K562 (cell line): ENCODE results near the gene AADAC. TPM values are rescaled to one million over a fixed set of nuclear protein-coding genes. Genes with fewer than 3 reads are reported as not detected.

Source experiments
- ATAC-seq: fragments of 200-7000 bp; cut with Tn5 transposase; 3 replicates; pipeline ENCODE4 v1.9.1; 2020; ENCODE audit warnings: moderate library complexity
- BruUV-seq: library from RNA; stranded (reverse); fragments of 400-500 nt; replicated peaks from 2 replicates; lab custom pipeline; 2021; lab: Mats Ljungman, UMichigan
- CTCF ChIA-PET: fragments of 300-600 bp; formaldehyde crosslinking; extraction: SDS; loops from one replicate; lab custom pipeline; 2021; ENCODE audit warnings: low intra/inter-chr PET ratio; lab: Yijun Ruan, JAX
- POLR2A ChIA-PET: fragments of 300-600, 350-650 bp; sonication (Branson Sonifier 250); formaldehyde crosslinking; extraction: SDS; loops from one replicate; lab custom pipeline; 2021; ENCODE audit warnings: antibody characterized with exemption, inconsistent platforms; lab: Yijun Ruan, JAX
- DNase-seq, 4 experiments: peaks; one replicate each; pipeline versions ENCODE4 v3.0.0 to v3.0.0-alpha.2; 2011 to 2018; ENCODE audit warnings: low spot score in 3 of 4, mixed read lengths in 3 of 4; ENCODE audit errors: extremely low read depth in 1 of 4
- FAIRE-seq: peaks from 2 replicates; lab custom pipeline; 2011; peaks lifted over from hg19 to GRCh38; lab: Jason Lieb, UNC
- H2AFZ ChIP-seq: 2 replicates; pipeline ENCODE4 v1.6.0; 2011; ENCODE audit warnings: low read depth, low read length, control low read depth, inconsistent platforms
- H3K27ac ChIP-seq: fragments of 200-600 bp; 3 replicates; pipeline ENCODE4 v1.8.0; 2011; ENCODE audit warnings: low read depth, mild to moderate bottlenecking, control low read depth, inconsistent platforms, low read length, moderate library complexity, mixed read lengths; ENCODE audit errors: extremely low read depth
- H3K27me3 ChIP-seq, 2 experiments: fragments of 300-600 bp in 1 of 2; 2 replicates in 1 of 2; 3 replicates in 1 of 2; pipeline versions ENCODE4 v1.6.0 to v1.8.0; 2011; ENCODE audit warnings: inconsistent platforms in 2 of 2, low read length in 2 of 2, mild to moderate bottlenecking in 1 of 2, mixed read lengths in 1 of 2, moderate library complexity in 1 of 2; ENCODE audit not compliant: control insufficient read depth in 2 of 2, insufficient read depth in 2 of 2
- H3K36me3 ChIP-seq: fragments of 300-600 bp; 3 replicates; pipeline ENCODE4 v1.8.0; 2011; ENCODE audit warnings: mild to moderate bottlenecking, low read length, inconsistent platforms; ENCODE audit not compliant: control insufficient read depth, insufficient read depth
- H3K4me1 ChIP-seq, 2 experiments: fragments of 200-600 bp in 1 of 2; replicated peaks in 1 of 2; 2 replicates in 1 of 2; 3 replicates in 1 of 2; pipeline versions ENCODE4 v1.5.1 to v1.8.0; 2011; ENCODE audit warnings: inconsistent platforms in 2 of 2, low read length in 2 of 2, mild to moderate bottlenecking in 1 of 2, mixed read lengths in 1 of 2, moderate library complexity in 1 of 2; ENCODE audit not compliant: control insufficient read depth in 2 of 2, insufficient read depth in 2 of 2
- H3K4me2 ChIP-seq: 2 replicates; pipeline ENCODE4 v1.6.1; 2011; ENCODE audit warnings: low read length, control low read depth, inconsistent platforms, mixed read lengths; ENCODE audit not compliant: insufficient read depth
- H3K4me3 ChIP-seq: fragments of 200-600 bp; sonication (generic), shearing (Covaris generic); 2 replicates; pipeline ENCODE4 v1.5.1; 2016; ENCODE audit warnings: control low read depth, inconsistent platforms
- H3K79me2 ChIP-seq: fragments of 200-600 bp; 3 replicates; pipeline ENCODE4 v1.8.0; 2011; ENCODE audit warnings: low read length, inconsistent platforms; ENCODE audit not compliant: control insufficient read depth, insufficient read depth
- H3K9ac ChIP-seq, 2 experiments: 2 replicates each; pipeline versions ENCODE4 v1.6.0 to v1.6.1; 2011; ENCODE audit warnings: low read depth in 2 of 2, low read length in 2 of 2, control low read depth in 1 of 2, inconsistent platforms in 1 of 2, mild to moderate bottlenecking in 1 of 2, mixed read lengths in 1 of 2; ENCODE audit not compliant: insufficient read depth in 1 of 2
- H3K9me1 ChIP-seq: one replicate; pipeline ENCODE4 v1.6.0; 2011; ENCODE audit warnings: inconsistent platforms, mild to moderate bottlenecking, low read length, moderate library complexity; ENCODE audit not compliant: control insufficient read depth, insufficient read depth
- H3K9me3 ChIP-seq: replicated peaks from 2 replicates; pipeline ENCODE4 v1.5.1; 2011; ENCODE audit warnings: low read depth, low read length, inconsistent platforms; ENCODE audit not compliant: control insufficient read depth, insufficient read depth
- H4K20me1 ChIP-seq: replicated peaks from 2 replicates; pipeline ENCODE4 v1.6.1; 2011; ENCODE audit warnings: low read length, inconsistent platforms, mixed read lengths; ENCODE audit not compliant: control insufficient read depth, insufficient read depth
- CCNT2 ChIP-seq: IDR thresholded peaks from 2 replicates; pipeline ENCODE4 v1.6.1; 2011; ENCODE audit warnings: borderline replicate concordance, low read depth, mild to moderate bottlenecking, moderate library complexity, mixed read lengths, low read length; ENCODE audit not compliant: insufficient read length; ENCODE audit errors: extremely low read depth
- DMBX1 ChIP-seq: fragments of 250-450 bp; sonication (Bioruptor Pico); IDR thresholded peaks from 2 replicates; pipeline ENCODE4 v1.8.0; 2022; ENCODE audit warnings: inconsistent platforms, mild to moderate bottlenecking, moderate library complexity, borderline replicate concordance
- HDAC8 ChIP-seq: fragments of 450-650 bp; IDR thresholded peaks from 2 replicates; pipeline ENCODE4 v1.6.1; 2016; ENCODE audit warnings: mild to moderate bottlenecking, missing genetic modification characterization, moderate library complexity, missing compliant biosample characterization
- HNRNPH1 ChIP-seq: fragments of 200-400 bp; formaldehyde crosslinking; optimal IDR thresholded peaks from 2 replicates; pipeline ENCODE3; 2017; ENCODE audit warnings: low read depth, mild to moderate bottlenecking, low read length, moderate library complexity
- HNRNPK ChIP-seq: fragments of 200-400 bp; formaldehyde crosslinking; IDR thresholded peaks from one replicate; pipeline ENCODE4 v1.6.1; 2018; ENCODE audit warnings: mild to moderate bottlenecking, low read depth, low read length; ENCODE audit not compliant: poor library complexity, severe bottlenecking
- ILF3 ChIP-seq: fragments of 450-650 bp; IDR thresholded peaks from 2 replicates; pipeline ENCODE4 v1.6.1; 2018; ENCODE audit warnings: antibody characterized with exemption, mild to moderate bottlenecking, moderate library complexity, borderline replicate concordance
- NFATC3 ChIP-seq: fragments of 450-650 bp; IDR thresholded peaks from 2 replicates; pipeline ENCODE4 v1.6.1; 2017; ENCODE audit warnings: mild to moderate bottlenecking
- NR1H2 ChIP-seq: sonication (generic); formaldehyde crosslinking; IDR thresholded peaks from 2 replicates; pipeline ENCODE4 v1.4.0; 2020; ENCODE audit warnings: mild to moderate bottlenecking, missing genetic modification reagents
- PCBP2 ChIP-seq: fragments of 200-400 bp; formaldehyde crosslinking; IDR thresholded peaks from 2 replicates; pipeline ENCODE4 v1.6.1; 2018; ENCODE audit warnings: low read length, low read depth, mild to moderate bottlenecking, moderate library complexity; ENCODE audit not compliant: poor library complexity, severe bottlenecking
- XRCC5 ChIP-seq: fragments of 200-400 bp; formaldehyde crosslinking; IDR thresholded peaks from 2 replicates; pipeline ENCODE4 v1.6.1; 2017; ENCODE audit warnings: low read depth, mild to moderate bottlenecking, low read length
- ZNF778 ChIP-seq: fragments of 450-650 bp; formaldehyde crosslinking; IDR thresholded peaks from 2 replicates; pipeline ENCODE4 v1.4.0; 2020; ENCODE audit warnings: mild to moderate bottlenecking, moderate library complexity
- ZNF785 ChIP-seq: fragments of 250-450 bp; sonication (Bioruptor Pico); IDR thresholded peaks from 2 replicates; pipeline ENCODE4 v1.4.0; 2020; ENCODE audit warnings: mild to moderate bottlenecking
- WGBS: fragments of 100-300 bp; shearing (Covaris generic); methylation state at CpG from one replicate; pipeline ENCODE4 v1.1.6; 2016; ENCODE audit warnings: low coverage, mixed read lengths; ENCODE audit not compliant: insufficient coverage; ENCODE audit errors: missing lambda C conversion rate; 5-methylcytosine and 5-hydroxymethylcytosine counted together
- in situ Hi-C: fragments of 300-500 bp; cut with MboI; formaldehyde crosslinking; loops from 4 replicates; pipeline ENCODE4 v1.15.0; 2018; ENCODE audit warnings: inconsistent platforms, mixed read lengths
- intact Hi-C: fragments of 100-400 bp; cut with micrococcal nuclease; formaldehyde crosslinking; loops from 2 replicates; pipeline ENCODE4 v1.14.2; 2022
- polyA plus RNA-seq, 8 experiments: library from polyadenylated mRNA; depleted of rRNA in 4 of 8; stranded (reverse) in 5 of 8; unstranded in 3 of 8; fragments of >200 nt; fragmentation: Nextera tagmentation in 2 of 8; fragmentation: Illumina TruSeq in 1 of 8; extraction: Ambion mirVana in 2 of 8; extraction: Trizol in 1 of 8; gene quantifications; 2 replicates each; pipeline versions ENCODE4 v1.2.1 to v1.2.3, GENCODE V29; 2011 to 2014; ENCODE audit warnings: inconsistent platforms in 1 of 8, missing spikeins in 1 of 8
- total RNA-seq, 7 experiments: library from RNA; depleted of rRNA in 6 of 7; stranded (reverse); fragments of >200 nt in 6 of 7; fragmentation: Illumina TruSeq in 2 of 7; extraction: Trizol in 2 of 7; gene quantifications; 2 replicates each; pipeline versions ENCODE4 v1.2.1 to v1.2.3, GENCODE V29; 2011 to 2021; ENCODE audit warnings: low replicate concordance in 1 of 7
- TF ChIP-seq, protein P1 (sequence below): fragments of 450-650 bp; conservative IDR thresholded peaks from 2 replicates; pipeline ENCODE4 v1.6.1; 2016; ENCODE audit warnings: missing genetic modification characterization, low read depth, mild to moderate bottlenecking, missing compliant biosample characterization, moderate library complexity

Gene AADAC
- total and polyA plus RNA-seq, 9 of the 15 experiments (the other 6 are each of a cell fraction or from before 2014, with no cell fraction given), result 0.47 TPM; not detected in 8

GRCh38 chr3:151795276-151795675 lies 18.6 kb upstream of the AADAC start:
- H3K9ac ChIP-seq, result no peak overlapping the region
- no peak overlapping the region for H2AFZ ChIP-seq
- intact Hi-C loops (no loop called here), in situ Hi-C loops (no loop called here)
- CTCF ChIA-PET, result no interaction called here
- no peak overlapping the region for H3K27ac ChIP-seq
- no peak for FAIRE-seq
- peaks cover 0 to 3% of the 10 kb centered on the region in 2 experiments; a peak in 1 of 5 replicates for H3K4me1 ChIP-seq
- ATAC-seq, result no peak
- TF ChIP-seq ZNF778 (CRISPR knock-in tag) (no peak), HNRNPH1 (no peak)
- H3K9me1 ChIP-seq, result no peaks in the 10 kb centered on the region
- no peak overlapping the region for H3K4me2 ChIP-seq
- no peaks in the 10 kb centered on the region for H3K36me3 ChIP-seq
- no peaks in the 10 kb centered on the region for H3K27me3 ChIP-seq
- H3K9me3 ChIP-seq, result peaks cover 2% of the 10 kb centered on the region; the same call in 1 of the 2 replicates
- DNase-seq, result no peak
- BruUV-seq, result no TSS peak
- H3K4me3 ChIP-seq, result no peak overlapping the region
- no peaks in the 10 kb centered on the region for H4K20me1 ChIP-seq
- POLR2A ChIA-PET, result no interaction called here
- H3K79me2 ChIP-seq, result no peaks in the 10 kb centered on the region
- WGBS, result 38% methylated on average over 4 of the region's 4 CpGs

DNA sequence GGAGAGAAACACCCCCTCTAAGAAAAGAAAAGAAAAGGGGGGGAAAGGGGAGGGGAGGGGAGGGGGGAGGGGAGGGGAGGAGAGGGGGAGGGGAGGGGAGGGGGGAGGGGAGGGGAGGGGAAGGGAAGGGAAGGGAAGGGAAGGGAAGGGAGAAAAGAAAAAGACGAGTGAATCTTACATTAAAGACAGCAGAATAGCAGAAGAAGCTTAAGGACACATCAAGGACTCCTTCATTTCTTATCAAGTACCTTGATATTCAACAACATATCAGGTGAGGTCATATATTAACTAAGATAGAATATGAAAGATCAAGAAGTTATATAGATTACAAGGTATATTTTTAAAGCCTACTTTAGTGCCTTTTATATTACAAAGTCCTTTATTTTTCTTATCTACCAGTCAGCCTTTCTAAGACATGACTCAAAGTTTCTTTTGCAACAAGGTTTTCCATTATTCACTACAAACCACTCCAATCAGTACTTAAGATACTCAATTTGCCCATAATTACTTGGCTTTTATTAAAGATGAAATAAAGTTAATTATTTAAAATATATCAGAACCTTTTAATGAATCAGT lies 17.7 kb upstream of the AADAC start:
- H3K79me2 ChIP-seq, result no peaks in the 10 kb centered on the region
- no peaks in the 10 kb centered on the region for H3K27me3 ChIP-seq
- intact Hi-C loops, result no loop called here
- no peaks in the 10 kb centered on the region for H4K20me1 ChIP-seq
- ATAC-seq, result no peak
- peaks cover 0 to 3% of the 10 kb centered on the region in 2 experiments; a peak in 1 of 5 replicates for H3K4me1 ChIP-seq
- H3K4me3 ChIP-seq, result no peak overlapping the region
- H2AFZ ChIP-seq, result no peak overlapping the region
- H3K36me3 ChIP-seq, result no peaks in the 10 kb centered on the region
- BruUV-seq, result no TSS peak
- H3K27ac ChIP-seq, result no peak overlapping the region
- WGBS, result no CpG with 5 or more reads among the region's 1 CpG
- H3K9me1 ChIP-seq, result no peaks in the 10 kb centered on the region
- ChIA-PET CTCF (no interaction called here), POLR2A (no interaction called here)
- H3K9me3 ChIP-seq, result no peaks in the 10 kb centered on the region
- in situ Hi-C loops, result no loop called here
- H3K9ac ChIP-seq, result no peak overlapping the region
- FAIRE-seq, result no peak
- no peak for DNase-seq
- no peak overlapping the region for H3K4me2 ChIP-seq
- peak; percentile 78 for TF ChIP-seq PCBP2
- TF ChIP-seq XRCC5, result no peak
- no peak for TF ChIP-seq CCNT2
- TF ChIP-seq ILF3, result no peak
- TF ChIP-seq NFATC3, result no peak
- TF ChIP-seq HDAC8 (tag), result no peak
- peak; percentile 88 for TF ChIP-seq HNRNPK
- TF ChIP-seq NR1H2 (CRISPR knock-in tag), result no peak
- TF ChIP-seq, protein P1, sequence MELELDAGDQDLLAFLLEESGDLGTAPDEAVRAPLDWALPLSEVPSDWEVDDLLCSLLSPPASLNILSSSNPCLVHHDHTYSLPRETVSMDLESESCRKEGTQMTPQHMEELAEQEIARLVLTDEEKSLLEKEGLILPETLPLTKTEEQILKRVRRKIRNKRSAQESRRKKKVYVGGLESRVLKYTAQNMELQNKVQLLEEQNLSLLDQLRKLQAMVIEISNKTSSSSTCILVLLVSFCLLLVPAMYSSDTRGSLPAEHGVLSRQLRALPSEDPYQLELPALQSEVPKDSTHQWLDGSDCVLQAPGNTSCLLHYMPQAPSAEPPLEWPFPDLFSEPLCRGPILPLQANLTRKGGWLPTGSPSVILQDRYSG (tag), result no peak
- no peak for TF ChIP-seq ZNF785 (CRISPR knock-in tag)
- TF ChIP-seq DMBX1 (CRISPR knock-in tag), result no peak
